Measurements from ENCODE around the gene AGAP1. TPM values are rescaled to one million over a fixed set of nuclear protein-coding genes. Genes with fewer than 3 reads are reported as not detected.

Gene AGAP1
- total RNA-seq, 1 experiment from 2014 or later = 25.8 TPM

DNA sequence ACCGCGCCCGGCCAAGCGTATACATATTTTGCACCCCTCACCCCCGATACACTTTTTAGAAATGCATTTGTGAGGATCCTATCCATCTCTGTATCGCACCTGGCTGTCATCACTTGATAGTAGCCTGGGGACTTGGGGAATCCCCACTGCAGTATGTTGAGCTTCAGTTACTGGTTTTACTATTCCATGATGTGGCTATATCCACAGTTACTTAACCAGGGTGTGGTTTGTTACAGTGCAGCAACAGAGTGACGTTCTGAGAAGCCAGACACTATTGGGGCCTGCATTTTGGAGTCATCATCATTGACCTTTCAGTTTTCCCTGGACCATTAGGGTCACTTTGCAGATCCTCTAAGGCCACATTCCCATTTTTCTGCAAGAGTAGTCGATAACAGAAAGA lies 212.7 kb downstream of the AGAP1 start:
- WGBS (ENCODE audit: extremely low coverage, insufficient read length, low lambda C conversion rate) = no CpG with 5 or more reads among the region's 8 CpGs
- no peak overlapping the region for H3K9ac ChIP-seq (ENCODE audit: extremely low read depth, insufficient read length, low read length)
- no peak overlapping the region for H3T11ph ChIP-seq (ENCODE audit: low read length)
- no peak overlapping the region for H3K27ac ChIP-seq (ENCODE audit: insufficient read length, low read depth, low read length)
- H2BK12ac ChIP-seq (ENCODE audit: insufficient read length, low read depth, low read length) = no peak overlapping the region
- no peak overlapping the region for H3K14ac ChIP-seq (ENCODE audit: insufficient read depth, low read length)
- no peak overlapping the region for H2AFZ ChIP-seq (ENCODE audit: low read length)
- H3K9me3 ChIP-seq (ENCODE audit: control insufficient read depth, low read depth, low read length) = no peaks in the 10 kb centered on the region
- H3K18ac ChIP-seq (ENCODE audit: insufficient read length, low read depth, low read length) = no peak overlapping the region
- no peak overlapping the region for H4K91ac ChIP-seq (ENCODE audit: insufficient read length, low read depth, low read length)
- H2BK20ac ChIP-seq (ENCODE audit: low read depth, low read length, poor library complexity, severe bottlenecking) = no peak overlapping the region
- H3K23me2 ChIP-seq (ENCODE audit: insufficient read length, low read depth, low read length, poor library complexity, severe bottlenecking) = no peaks in the 10 kb centered on the region
- DNase-seq = no peak
- no peaks in the 10 kb centered on the region for H3K79me1 ChIP-seq (ENCODE audit: insufficient read depth, low read depth, low read length, poor library complexity, severe bottlenecking)
- H4K20me1 ChIP-seq (ENCODE audit: control insufficient read depth, insufficient read depth, insufficient read length) = no peaks in the 10 kb centered on the region
- peaks cover 2% of the 10 kb centered on the region; the same call in 1 of the 2 replicates for H3K79me2 ChIP-seq (ENCODE audit: insufficient read depth, low read length)
- no peak overlapping the region for H4K8ac ChIP-seq (replicated peaks; ENCODE audit: insufficient read length, low read depth, low read length)
- H2BK5ac ChIP-seq (ENCODE audit: insufficient read length, low read length) = no peak overlapping the region
- H2AK5ac ChIP-seq (ENCODE audit: insufficient read length, low read length) = no peak overlapping the region
- H3K4me2 ChIP-seq (ENCODE audit: insufficient read depth, insufficient read length, low read length) = no peak overlapping the region
- no peak overlapping the region for H4K5ac ChIP-seq (ENCODE audit: insufficient read length, low read depth, low read length)
- Mint-ChIP-seq H3K4me1 (peaks cover 18 to 31% of the 10 kb centered on the region in 2 experiments), H3K27me3 (ENCODE audit: low read depth) (no peaks in the 10 kb centered on the region), H3K27ac (no peak overlapping the region), H3K36me3 (ENCODE audit: insufficient read depth in 1 of 3, low read depth in 3 of 3) (peaks cover 0 to 15% (median 13%) of the 10 kb centered on the region in 3 experiments; a peak in 4 of 7 replicates), H3K9me3 (no peaks in the 10 kb centered on the region), H3K4me3 (no peak overlapping the region)
- H3K27me3 ChIP-seq (ENCODE audit: insufficient read depth, low read length) = no peaks in the 10 kb centered on the region
- no peak overlapping the region for H3K4ac ChIP-seq (ENCODE audit: low read depth, low read length)
- no peak overlapping the region for H3K23ac ChIP-seq (ENCODE audit: insufficient read length, low read depth, low read length)
- peaks cover 8% of the 10 kb centered on the region; the same call in 1 of the 2 replicates for H3K4me1 ChIP-seq (ENCODE audit: insufficient read depth, low read length)
- no peak overlapping the region for H2BK15ac ChIP-seq (ENCODE audit: low read depth, low read length)
- H2BK120ac ChIP-seq (ENCODE audit: low read depth, low read length, poor library complexity, severe bottlenecking) = no peak overlapping the region
- TF ChIP-seq, protein P1, sequence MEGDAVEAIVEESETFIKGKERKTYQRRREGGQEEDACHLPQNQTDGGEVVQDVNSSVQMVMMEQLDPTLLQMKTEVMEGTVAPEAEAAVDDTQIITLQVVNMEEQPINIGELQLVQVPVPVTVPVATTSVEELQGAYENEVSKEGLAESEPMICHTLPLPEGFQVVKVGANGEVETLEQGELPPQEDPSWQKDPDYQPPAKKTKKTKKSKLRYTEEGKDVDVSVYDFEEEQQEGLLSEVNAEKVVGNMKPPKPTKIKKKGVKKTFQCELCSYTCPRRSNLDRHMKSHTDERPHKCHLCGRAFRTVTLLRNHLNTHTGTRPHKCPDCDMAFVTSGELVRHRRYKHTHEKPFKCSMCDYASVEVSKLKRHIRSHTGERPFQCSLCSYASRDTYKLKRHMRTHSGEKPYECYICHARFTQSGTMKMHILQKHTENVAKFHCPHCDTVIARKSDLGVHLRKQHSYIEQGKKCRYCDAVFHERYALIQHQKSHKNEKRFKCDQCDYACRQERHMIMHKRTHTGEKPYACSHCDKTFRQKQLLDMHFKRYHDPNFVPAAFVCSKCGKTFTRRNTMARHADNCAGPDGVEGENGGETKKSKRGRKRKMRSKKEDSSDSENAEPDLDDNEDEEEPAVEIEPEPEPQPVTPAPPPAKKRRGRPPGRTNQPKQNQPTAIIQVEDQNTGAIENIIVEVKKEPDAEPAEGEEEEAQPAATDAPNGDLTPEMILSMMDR (conservative IDR thresholded peaks at IDR 0.05) = no peak
- no peak overlapping the region for H3K56ac ChIP-seq (ENCODE audit: insufficient read length, low read depth, low read length)

All from H9 (cell line).